Gastroesophageal sphincter (tissue), 4 donors: ENCODE measurements around the gene SH2D6. TPM values are rescaled to one million over a fixed set of nuclear protein-coding genes. Genes with fewer than 3 reads are reported as not detected.
"Not testable (repeated sequence)": the region's sequence is repeated elsewhere in the genome, so short reads cannot be mapped to it uniquely, and the experiment has no call there.

Experiments used
- ATAC-seq: fragments of 150-250 bp; one replicate; pipeline ENCODE4 v1.9.1; 2016; ENCODE audit warnings: mild to moderate bottlenecking, moderate library complexity
- H3K27ac ChIP-seq, 4 donors: fragments of 200-600 bp; sonication (generic) in 3 of 4; 1 replicate in 3 of 4; 2 replicates in 1 of 4; pipeline ENCODE4 v1.5.1; 2016 to 2019
- H3K27me3 ChIP-seq: fragments of 200-600 bp; sonication (generic); one replicate; pipeline ENCODE4 v1.5.1; 2019
- H3K36me3 ChIP-seq, 2 donors: fragments of 200-600 bp; sonication (generic); one replicate each; pipeline ENCODE4 v1.5.1; 2019; ENCODE audit warnings: control low read depth in 1 of 2
- H3K4me1 ChIP-seq, 3 donors: fragments of 200-600 bp; sonication (generic); 1 replicate in 2 of 3; 2 replicates in 1 of 3; pipeline ENCODE4 v1.5.1; 2016 to 2019; ENCODE audit warnings: control low read depth in 2 of 3
- H3K4me3 ChIP-seq, 2 donors: fragments of 200-600 bp; sonication (generic); one replicate each; pipeline ENCODE4 v1.5.1; 2019; ENCODE audit warnings: mild to moderate bottlenecking in 1 of 2, moderate library complexity in 1 of 2
- H3K9me3 ChIP-seq, 3 donors: fragments of 200-600 bp; sonication (generic); one replicate each; pipeline ENCODE4 v1.5.1; 2017 to 2019; ENCODE audit warnings: control low read depth in 2 of 3
- CTCF ChIP-seq, 4 experiments: fragments of 200-600 bp in 2 of 4; fragments of 450-650 bp in 2 of 4; sonication (generic) in 1 of 4; IDR thresholded peaks; one replicate each; pipeline ENCODE4 v1.5.1; 2017 to 2019; ENCODE audit warnings: antibody characterized with exemption in 4 of 4, mild to moderate bottlenecking in 2 of 4, moderate library complexity in 2 of 4
- EP300 ChIP-seq: sonication (generic); formaldehyde crosslinking; IDR thresholded peaks from one replicate; pipeline ENCODE4 v1.6.1; 2017; ENCODE audit warnings: antibody characterized with exemption, mild to moderate bottlenecking
- POLR2A ChIP-seq, 2 donors: fragments of 450-650 bp; IDR thresholded peaks; one replicate each; pipeline ENCODE4 v1.6.1; 2017; ENCODE audit warnings: antibody characterized with exemption in 2 of 2, mild to moderate bottlenecking in 2 of 2, moderate library complexity in 1 of 2
- POLR2AphosphoS5 ChIP-seq: sonication (generic); formaldehyde crosslinking; IDR thresholded peaks from one replicate; pipeline ENCODE4 v1.6.1; 2017; ENCODE audit warnings: antibody characterized with exemption
- WGBS, 2 donors: methylation state at CpG; one replicate each; pipeline ENCODE4 v1.1.5; 2018; ENCODE audit warnings: low coverage in 1 of 2; 5-methylcytosine and 5-hydroxymethylcytosine counted together
- total RNA-seq, 4 donors: library from RNA; depleted of rRNA; stranded (reverse); fragments of >200 nt; gene quantifications; one replicate each; pipeline ENCODE4 v1.1.0, GENCODE V29; 2016

The SH2D6 gene
- total RNA-seq, 4 donors from 2014 or later, result not detected

- peak overlapping the region; percentile 91 to 96 (median 96) for H3K27ac ChIP-seq
- no peaks in the 10 kb centered on the region for H3K27me3 ChIP-seq
- peaks cover 4 to 68% (median 29%) of the 10 kb centered on the region in 3 donors for H3K4me1 ChIP-seq
- ATAC-seq, result no peak
- H3K4me3 ChIP-seq, result peak overlapping the region in 1 of 2 donors; percentile 60
- H3K9me3 ChIP-seq, result no peaks in the 10 kb centered on the region
- 40 to 50% methylated on average over 7 to 8 of the region's 10 CpGs for WGBS, 2 donors
- H3K36me3 ChIP-seq, result no peaks in the 10 kb centered on the region
- no peak for TF ChIP-seq POLR2A (IDR thresholded peaks at IDR 0.05)
- TF ChIP-seq POLR2AphosphoS5, result no peak
These were observed 18.4 kb downstream of the SH2D6 start for GRCh38 chr2:85436836-85437487.

- Histone ChIP-seq H3K9me3 (no peaks in the 10 kb centered on the region), H3K27ac (peak overlapping the region; percentile 91 to 96 (median 96)), H3K4me1 (peaks cover 4 to 67% (median 29%) of the 10 kb centered on the region in 3 donors), H3K36me3 (no peaks in the 10 kb centered on the region), H3K4me3 (peak overlapping the region; percentile 34 to 60), H3K27me3 (no peaks in the 10 kb centered on the region)
- peak; percentile 88 for ATAC-seq
- WGBS, 2 donors, result 11% methylated on average over 3 of the region's 64 CpGs; no CpG with 5 or more reads in 1 of the 2 donors
- peak; percentile 94 for TF ChIP-seq POLR2AphosphoS5
- TF ChIP-seq CTCF (IDR thresholded peaks at IDR 0.05), result peak in 1 of 4 experiments; percentile 22
- TF ChIP-seq POLR2A (IDR thresholded peaks at IDR 0.05), result peak; percentile 94 to 96
- TF ChIP-seq EP300, result peak; percentile 67
These were observed 19.1 kb downstream of the SH2D6 start for GRCh38 chr2:85437488-85438200.

GRCh38 chr2:85438201-85439024, 19.9 kb downstream of the SH2D6 start:
- ATAC-seq, result peak; percentile 2
- TF ChIP-seq POLR2A (IDR thresholded peaks at IDR 0.05), result no peak
- no peak for TF ChIP-seq EP300
- no peak for TF ChIP-seq CTCF (IDR thresholded peaks at IDR 0.05)
- TF ChIP-seq POLR2AphosphoS5, result no peak
- Histone ChIP-seq H3K36me3 (no peaks in the 10 kb centered on the region), H3K27ac (peak overlapping the region; percentile 91 to 96 (median 96)), H3K4me1 (peaks cover 4 to 60% (median 29%) of the 10 kb centered on the region in 3 donors), H3K9me3 (no peaks in the 10 kb centered on the region), H3K4me3 (peak overlapping the region; percentile 34 to 60), H3K27me3 (no peaks in the 10 kb centered on the region)
- WGBS, 2 donors, result 78% methylated on average over 3 of the region's 19 CpGs; no CpG with 5 or more reads in 1 of the 2 donors

DNA sequence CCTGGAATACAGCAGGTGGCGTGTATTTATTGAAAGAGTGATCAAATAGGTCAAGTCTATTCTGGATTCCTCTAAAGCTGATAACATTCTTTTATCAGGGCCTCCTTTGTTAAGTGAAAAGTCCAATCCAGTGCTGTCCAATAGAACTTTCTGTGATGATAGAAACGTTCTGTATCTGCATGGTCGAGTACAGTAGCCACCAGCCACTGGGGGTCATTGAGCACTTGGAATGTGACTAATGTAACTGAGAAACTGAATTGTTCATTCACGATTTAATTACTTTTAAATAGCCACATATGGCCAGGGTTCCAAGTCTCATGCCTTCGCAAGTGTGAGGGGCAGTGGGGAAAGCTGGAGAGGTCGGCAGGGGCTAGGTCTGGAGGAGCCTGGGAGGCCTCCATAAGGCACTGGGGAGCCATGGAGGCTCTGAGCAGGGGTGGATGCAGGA, 20.5 kb downstream of the SH2D6 start:
- no peak for ATAC-seq
- Histone ChIP-seq H3K9me3 (no peaks in the 10 kb centered on the region), H3K36me3 (no peaks in the 10 kb centered on the region), H3K4me1 (peaks cover 4 to 53% (median 23%) of the 10 kb centered on the region in 3 donors), H3K4me3 (no peak overlapping the region), H3K27me3 (no peaks in the 10 kb centered on the region), H3K27ac (peak overlapping the region; percentile 91 to 96 (median 96))
- 77 to 87% methylated on average over 5 to 6 of the region's 6 CpGs for WGBS, 2 donors
- no peak for TF ChIP-seq POLR2AphosphoS5
- TF ChIP-seq EP300, result no peak
- no peak for TF ChIP-seq POLR2A (IDR thresholded peaks at IDR 0.05)
- TF ChIP-seq CTCF (IDR thresholded peaks at IDR 0.05), result no peak

DNA sequence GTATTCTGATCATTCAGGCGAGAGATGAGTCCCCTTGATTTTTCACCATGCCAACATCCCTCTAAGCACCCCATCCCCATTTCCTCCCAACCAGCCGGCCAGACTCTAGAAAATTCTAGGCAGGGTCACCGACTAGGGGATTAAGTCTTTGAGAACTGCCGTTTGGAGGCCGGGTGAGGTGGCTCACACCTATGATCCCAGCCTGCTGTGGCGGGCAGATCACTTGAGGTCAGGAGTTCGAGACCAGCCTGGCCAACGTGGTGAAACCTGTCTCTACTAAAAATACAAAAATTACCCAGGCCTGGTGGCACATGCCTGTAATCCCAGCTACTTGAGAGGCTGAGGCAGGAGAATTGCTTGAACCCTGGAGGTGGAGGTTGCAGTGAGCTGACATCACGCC, 21.1 kb downstream of the SH2D6 start:
- WGBS, 2 donors, result 78% methylated on average over 3 of the region's 9 CpGs; no CpG with 5 or more reads in 1 of the 2 donors
- H3K36me3 ChIP-seq, H3K27me3 ChIP-seq, H3K4me3 ChIP-seq, H3K9me3 ChIP-seq, ATAC-seq: not testable (repeated sequence)
- Histone ChIP-seq H3K27ac (peak overlapping the region in 2 of 4 donors; percentile 96), H3K4me1 (peaks cover 4 to 48% (median 20%) of the 10 kb centered on the region in 3 donors)
